GM18505 (cell line): ENCODE data around the gene FDXACB1.
A peak's percentile ranks its signal among the peaks of the same experiment; 100 is the strongest.

Experiments
- ATAC-seq: cut with Tn5 transposase; IDR thresholded peaks from one replicate; pipeline ENCODE4 v1.9.1; 2021; ENCODE audit not compliant: unreplicated experiment
- POLR2A ChIP-seq: IDR thresholded peaks from 4 replicates; pipeline ENCODE4 v1.6.1; 2011; ENCODE audit warnings: borderline replicate concordance; ENCODE audit not compliant: insufficient read depth, insufficient read length; ENCODE audit errors: extremely low read depth

FDXACB1 gene

DNA sequence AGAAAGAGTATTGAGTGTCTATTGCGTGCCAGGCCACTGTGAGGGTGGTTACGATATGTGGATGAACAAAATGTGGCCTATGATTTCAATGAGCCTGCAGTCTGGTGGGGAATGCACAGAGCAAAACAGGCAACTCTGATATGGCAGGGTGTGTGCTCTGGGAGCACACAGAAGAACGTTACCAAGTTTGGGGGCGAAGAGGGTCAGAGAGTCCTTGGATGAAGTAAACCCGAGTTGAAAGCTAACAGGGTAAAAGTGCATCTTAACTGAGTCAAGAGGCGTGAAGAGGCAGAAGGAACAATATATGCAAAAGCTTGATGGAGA lies 634 bp upstream of the FDXACB1 start:
- ATAC-seq = no peak
- TF ChIP-seq POLR2A = no peak

DNA sequence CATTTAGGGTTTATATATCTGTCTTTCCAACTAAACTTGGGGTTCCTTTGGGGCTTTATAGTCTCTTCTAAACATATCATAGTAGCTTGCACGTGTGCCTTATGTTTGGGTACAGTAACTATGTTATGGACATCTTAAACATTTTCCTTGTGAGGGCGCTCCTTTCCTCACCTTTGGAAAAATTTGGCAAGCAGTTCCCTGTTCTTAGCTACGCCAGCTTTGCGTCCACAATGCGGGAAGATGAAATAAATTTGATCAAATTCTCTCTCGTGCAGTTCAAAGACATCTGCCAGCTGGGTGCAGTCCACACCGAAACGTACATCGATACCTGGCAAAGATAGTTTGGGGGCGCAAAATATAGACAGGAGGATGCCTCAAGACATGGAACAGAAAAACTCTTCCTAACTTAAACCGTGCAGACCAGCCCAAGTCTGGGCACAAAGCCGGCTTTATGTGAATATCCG lies 548 bp downstream of the FDXACB1 start:
- ATAC-seq = peak; percentile 15
- TF ChIP-seq POLR2A = no peak

DNA sequence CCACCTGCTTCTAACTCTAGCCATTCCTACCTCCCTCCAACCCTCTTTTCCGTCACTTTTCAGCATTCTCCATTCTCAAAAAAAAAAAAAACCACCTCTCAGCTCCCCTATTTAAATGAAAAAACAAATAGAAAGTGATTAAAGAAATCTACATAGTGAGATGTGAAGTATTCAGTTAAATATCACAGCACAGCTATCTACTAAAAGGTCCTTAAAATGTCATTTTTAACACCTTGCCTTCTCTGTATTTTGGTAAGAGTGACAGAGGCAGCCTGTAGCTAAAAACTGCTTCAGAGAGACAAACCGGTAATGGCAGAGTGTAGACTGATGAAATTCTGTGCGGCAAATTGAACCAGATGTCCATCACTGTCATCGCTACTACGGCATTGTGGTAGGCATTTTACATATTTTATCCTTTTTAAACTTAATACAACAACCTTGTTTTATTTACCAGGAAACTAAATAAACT lies 7.2 kb downstream of the FDXACB1 start:
- no peak for ATAC-seq
- no peak for TF ChIP-seq POLR2A

- TF ChIP-seq POLR2A = peak; percentile 70
- ATAC-seq = peak; percentile 91
Observed at GRCh38 chr11:111870886-111871692, 7.9 kb downstream of the FDXACB1 start, which contains the start of gene ALG9. Gene ALG9 (minus strand): TSS chr11:111871581. CDS start chr11:111871482, 99 bp downstream.

GRCh38 chr11:111870522-111870885 lies 8.5 kb downstream of the FDXACB1 start:
- no peak for TF ChIP-seq POLR2A
- ATAC-seq = no peak

- no peak for ATAC-seq
- TF ChIP-seq POLR2A = no peak
Observed at GRCh38 chr11:111870113-111870512, 8.9 kb downstream of the FDXACB1 start.

DNA sequence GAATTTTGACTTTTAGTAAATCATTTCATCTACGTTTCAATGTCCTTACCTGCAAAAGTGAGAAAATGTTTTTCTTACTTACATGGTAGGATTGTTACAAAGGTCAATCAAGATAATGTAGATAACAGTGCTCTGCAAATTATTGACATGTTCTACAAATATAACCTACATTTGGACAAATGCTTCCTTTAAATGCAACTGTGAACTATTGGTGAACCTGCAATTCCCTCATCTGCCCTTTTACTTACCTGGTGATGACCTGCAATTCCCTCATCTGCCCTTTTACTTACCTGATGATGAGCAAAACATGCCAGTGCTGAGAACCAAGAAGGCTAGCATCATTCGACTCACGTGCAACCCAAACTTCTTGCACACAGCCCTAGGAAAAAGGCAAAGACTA lies 18.7 kb downstream of the FDXACB1 start:
- no peak for ATAC-seq
- no peak for TF ChIP-seq POLR2A

DNA sequence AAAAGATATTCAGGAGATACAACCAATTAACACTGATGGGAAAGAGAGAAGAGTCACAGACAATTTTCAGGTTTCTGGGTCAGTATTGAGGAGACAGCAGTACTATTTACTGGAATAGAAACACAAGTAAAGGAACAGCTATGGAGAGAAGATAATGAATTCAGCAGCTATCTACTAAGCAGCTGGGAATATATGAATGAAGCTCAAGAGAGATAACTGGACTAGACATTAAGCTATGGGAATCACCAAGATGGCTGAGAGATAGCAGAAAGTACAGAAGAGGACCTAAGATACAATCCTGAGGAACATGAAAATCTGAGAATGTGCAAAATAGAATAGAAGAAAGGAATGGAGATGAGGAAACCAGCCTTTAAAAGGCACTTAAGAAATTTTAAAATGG lies 23.5 kb downstream of the FDXACB1 start:
- no peak for TF ChIP-seq POLR2A
- no peak for ATAC-seq

- TF ChIP-seq POLR2A = no peak
- ATAC-seq = no peak
Observed at GRCh38 chr11:111852103-111852502, 26.9 kb downstream of the FDXACB1 start.

GRCh38 chr11:111851636-111852035 lies 27.3 kb downstream of the FDXACB1 start:
- no peak for ATAC-seq

DNA sequence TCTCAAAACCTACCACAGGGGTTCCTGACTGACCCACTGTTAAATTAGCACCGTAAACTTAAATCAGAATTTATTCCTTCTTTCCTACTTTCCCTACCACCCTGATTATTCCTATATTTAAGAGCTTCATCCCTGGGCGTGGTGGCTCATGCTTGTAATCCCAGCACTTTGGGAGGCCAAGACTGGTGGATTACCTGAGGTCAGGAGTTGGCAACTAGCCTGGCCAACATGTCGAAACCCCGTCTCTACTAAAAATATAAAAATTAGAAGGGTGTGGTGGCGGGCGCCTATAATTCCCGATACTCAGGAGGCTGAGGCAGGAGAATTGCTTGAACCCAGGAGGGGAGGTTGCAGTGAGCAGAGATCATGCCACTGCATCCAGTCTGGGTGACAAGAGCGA lies 27.9 kb downstream of the FDXACB1 start:
- no peak for ATAC-seq
- TF ChIP-seq POLR2A = no peak

More at GRCh38 chr11:111851636-111852035, 27.3 kb downstream of the FDXACB1 start:
- no peak for TF ChIP-seq POLR2A

DNA sequence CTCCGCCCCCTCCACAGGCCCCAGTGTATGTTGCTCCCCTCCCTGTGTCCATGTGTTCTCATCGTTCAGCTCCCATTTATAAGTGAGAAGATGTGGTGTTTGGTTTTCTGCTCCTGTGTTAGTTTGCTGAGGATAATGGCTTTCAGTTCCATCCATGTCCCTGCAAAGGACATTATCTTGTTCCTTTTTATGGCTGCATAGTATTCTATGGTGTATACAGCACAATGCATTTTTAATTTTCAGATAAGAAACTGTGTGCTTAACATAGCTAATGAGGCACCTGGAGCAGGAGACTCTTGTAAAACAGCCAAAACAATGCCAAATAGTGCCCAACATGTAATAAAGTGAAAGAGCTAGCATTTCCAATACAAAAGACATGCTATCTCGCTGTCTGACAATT lies 29.3 kb downstream of the FDXACB1 start:
- TF ChIP-seq POLR2A = no peak
- no peak for ATAC-seq

- no peak for ATAC-seq
- no peak for TF ChIP-seq POLR2A
Observed at GRCh38 chr11:111846636-111847035, 32.3 kb downstream of the FDXACB1 start.

- no peak for ATAC-seq
- no peak for TF ChIP-seq POLR2A
Observed at GRCh38 chr11:111846063-111846462, 32.9 kb downstream of the FDXACB1 start.
